H1 (cell line): ENCODE data around the gene ZNF683. TPM values are rescaled to one million over a fixed set of nuclear protein-coding genes. Genes with fewer than 3 reads are reported as not detected.

ENCODE experiments used
- ATF2 ChIP-seq: IDR thresholded peaks from 2 replicates; pipeline ENCODE4 v1.6.1; 2012; ENCODE audit warnings: low read length, inconsistent platforms
- CBX5 ChIP-seq: fragments of 300-800, 300-1000 bp; sonication (generic); IDR thresholded peaks from 2 replicates; pipeline ENCODE4 v1.7.1; 2016; ENCODE audit warnings: antibody characterized with exemption, low read length, low read depth
- CEBPB ChIP-seq: IDR thresholded peaks from 2 replicates; pipeline ENCODE4 v1.6.1; 2012; ENCODE audit warnings: low read depth, low read length
- CHD1 ChIP-seq: IDR thresholded peaks from 2 replicates; pipeline ENCODE4 v1.6.1; 2012; ENCODE audit warnings: low read depth, low read length, improper control_type of control experiment
- CHD2 ChIP-seq: IDR thresholded peaks from 2 replicates; pipeline ENCODE4 v1.6.1; 2012; ENCODE audit warnings: low read length, improper control_type of control experiment
- EGR1 ChIP-seq: IDR thresholded peaks from 2 replicates; pipeline ENCODE4 v1.6.1; 2011; ENCODE audit warnings: low read depth, low read length, borderline replicate concordance
- GTF2F1 ChIP-seq: IDR thresholded peaks from 2 replicates; pipeline ENCODE4 v1.6.1; 2012; ENCODE audit warnings: low read depth, low read length, improper control_type of control experiment, borderline replicate concordance
- HDAC2 ChIP-seq, 2 experiments: fragments of 300-600 bp in 1 of 2; sonication (generic) in 1 of 2; IDR thresholded peaks; 2 replicates each; pipeline ENCODE4 v1.6.1; 2011 to 2012; ENCODE audit warnings: low read depth in 2 of 2, low read length in 2 of 2, mild to moderate bottlenecking in 2 of 2, moderate library complexity in 2 of 2, borderline replicate concordance in 1 of 2, inconsistent platforms in 1 of 2
- JUN ChIP-seq: IDR thresholded peaks from 2 replicates; pipeline ENCODE4 v1.6.1; 2011; ENCODE audit warnings: low read depth, mild to moderate bottlenecking, improper control_type of control experiment, low read length
- KDM4A ChIP-seq: IDR thresholded peaks from one replicate; pipeline ENCODE4 v1.7.1; 2012; ENCODE audit warnings: low read depth, mild to moderate bottlenecking, moderate library complexity, low read length, inconsistent platforms; ENCODE audit not compliant: severe bottlenecking
- NRF1 ChIP-seq: IDR thresholded peaks from 2 replicates; pipeline ENCODE4 v1.6.1; 2011; ENCODE audit warnings: mild to moderate bottlenecking, low read depth, low read length, improper control_type of control experiment
- PHF8 ChIP-seq: fragments of 200-600 bp; sonication (generic); conservative IDR thresholded peaks from 2 replicates; pipeline ENCODE4 v1.7.1; 2012; ENCODE audit warnings: low read depth, mild to moderate bottlenecking, inconsistent platforms, low read length, moderate library complexity
- SIRT6 ChIP-seq: IDR thresholded peaks from one replicate; pipeline ENCODE4 v1.7.1; 2012; ENCODE audit warnings: low read length, inconsistent platforms
- SIX5 ChIP-seq: IDR thresholded peaks from 2 replicates; pipeline ENCODE4 v1.6.1; 2011; ENCODE audit warnings: mild to moderate bottlenecking, low read depth, low read length
- SP1 ChIP-seq: IDR thresholded peaks from 2 replicates; pipeline ENCODE4 v1.6.1; 2011; ENCODE audit warnings: low read depth, low read length
- TBP ChIP-seq: IDR thresholded peaks from 2 replicates; pipeline ENCODE4 v1.6.1; 2011; ENCODE audit warnings: low read depth, low read length, improper control_type of control experiment
- TEAD4 ChIP-seq: IDR thresholded peaks from 2 replicates; pipeline ENCODE4 v1.6.1; 2012; ENCODE audit warnings: low read depth, low read length, inconsistent platforms, mixed read lengths
- USF2 ChIP-seq: IDR thresholded peaks from 2 replicates; pipeline ENCODE4 v1.6.1; 2011; ENCODE audit warnings: low read length, improper control_type of control experiment
- YY1 ChIP-seq: IDR thresholded peaks from 2 replicates; pipeline ENCODE4 v1.6.1; 2011; ENCODE audit warnings: low read depth, mild to moderate bottlenecking, low read length
- polyA plus RNA-seq, 7 experiments: library from polyadenylated mRNA; depleted of rRNA in 3 of 7; stranded (reverse) in 5 of 7; unstranded in 2 of 7; fragments of >200 nt in 5 of 7; fragments of 200-250 nt in 2 of 7; gene quantifications; 1 replicate in 5 of 7; 2 replicates in 1 of 7; 4 replicates in 1 of 7; pipeline versions ENCODE4 v1.2.1 to v1.2.3, GENCODE V29; 2011 to 2013; ENCODE audit warnings: missing spikeins in 2 of 7, mixed read lengths in 2 of 7
- total RNA-seq: library from RNA; stranded (reverse); fragmentation: NEBNext Ultra II Directional; extraction: Animal tissue kit (Norgen Biotek cat#: 25700); gene quantifications from 2 replicates; pipeline ENCODE4 v1.2.1, GENCODE V29; 2021

The ZNF683 gene
- total and polyA plus RNA-seq, 2 of the 8 experiments (the other 6 are each of a cell fraction or from before 2014, with no cell fraction given), result not detected

- TF ChIP-seq CHD1, result no peak
- TF ChIP-seq SP1, result no peak
- no peak for TF ChIP-seq NRF1
- TF ChIP-seq KDM4A, result peak; percentile 53
- TF ChIP-seq JUN, result no peak
- peak; percentile 55; the same call in 1 of the 2 replicates for TF ChIP-seq PHF8
- no peak for TF ChIP-seq GTF2F1
- no peak for TF ChIP-seq CEBPB
- no peak for TF ChIP-seq CBX5
- peak in 1 of 2 experiments; percentile 66; a peak in 1 of 4 replicates for TF ChIP-seq HDAC2 (IDR thresholded peaks at IDR 0.05; ENCODE audit: borderline replicate concordance in 1 of 2, low read depth in 2 of 2, low read length in 2 of 2)
- 0 out of 2 replicates have a peak, but pooled peaks have one; percentile 2 for TF ChIP-seq EGR1
- no peak for TF ChIP-seq SIRT6
- no peak for TF ChIP-seq SIX5
- TF ChIP-seq ATF2, result no peak
- TF ChIP-seq YY1, result no peak
- TF ChIP-seq USF2, result no peak
- TF ChIP-seq TEAD4, result no peak
- no peak for TF ChIP-seq CHD2
- TF ChIP-seq TBP, result no peak
- TF ChIP-seq, all 59 proteins: peak for 10
Measured at GRCh38 chr1:26359981-26360806, 12.4 kb downstream of the ZNF683 start (continued).
